BE2C (cell line): ENCODE results near the gene MBD5.

Experiments used
- DNase-seq: peaks from one replicate; pipeline ENCODE4 v3.0.0-alpha.2; 2020
- H3K27me3 ChIP-seq: fragments of 250-450 bp; sonication (Bioruptor Pico); 2 replicates; pipeline ENCODE4 v1.5.1; 2020; ENCODE audit warnings: mild to moderate bottlenecking
- H3K36me3 ChIP-seq: fragments of 250-450 bp; sonication (Bioruptor Pico); 2 replicates; pipeline ENCODE4 v1.5.1; 2020; ENCODE audit warnings: mild to moderate bottlenecking
- H3K4me1 ChIP-seq: fragments of 250-450 bp; sonication (Bioruptor Pico); 2 replicates; pipeline ENCODE4 v1.5.1; 2020
- H3K4me3 ChIP-seq: 2 replicates; pipeline ENCODE4 v1.5.1; 2011; ENCODE audit warnings: low read depth, low read length
- H3K9me3 ChIP-seq: fragments of 250-450 bp; sonication (Bioruptor Pico); 2 replicates; pipeline ENCODE4 v1.5.1; 2020
- CTCF ChIP-seq: IDR thresholded peaks from 2 replicates; pipeline ENCODE4 v1.5.1; 2012; ENCODE audit warnings: mild to moderate bottlenecking, low read depth, low read length

Gene MBD5

GRCh38 chr2:148021886-148022285 lies 995 bp downstream of the MBD5 start:
- H3K4me1 ChIP-seq = no peaks in the 10 kb centered on the region
- H3K9me3 ChIP-seq = no peaks in the 10 kb centered on the region
- H3K27me3 ChIP-seq = no peaks in the 10 kb centered on the region
- TF ChIP-seq CTCF = no peak
- H3K4me3 ChIP-seq = peak overlapping the region; percentile 77
- DNase-seq = no peak
- no peaks in the 10 kb centered on the region for H3K36me3 ChIP-seq

- no peaks in the 10 kb centered on the region for H3K27me3 ChIP-seq
- no peak for TF ChIP-seq CTCF
Measured at GRCh38 chr2:148022351-148022750, 1.5 kb downstream of the MBD5 start.

GRCh38 chr2:148022882-148023281 lies 2.0 kb downstream of the MBD5 start:
- no peaks in the 10 kb centered on the region for H3K9me3 ChIP-seq
- no peaks in the 10 kb centered on the region for H3K4me1 ChIP-seq
- H3K4me3 ChIP-seq = peak overlapping the region; percentile 77
- H3K27me3 ChIP-seq = no peaks in the 10 kb centered on the region
- H3K36me3 ChIP-seq = no peaks in the 10 kb centered on the region
- no peak for TF ChIP-seq CTCF
- DNase-seq = no peak

More at GRCh38 chr2:148022351-148022750, 1.5 kb downstream of the MBD5 start:
- no peak for DNase-seq
- Histone ChIP-seq H3K36me3 (no peaks in the 10 kb centered on the region), H3K4me3 (peak overlapping the region; percentile 77), H3K4me1 (no peaks in the 10 kb centered on the region), H3K9me3 (no peaks in the 10 kb centered on the region)

GRCh38 chr2:148023861-148024260 lies 3.0 kb downstream of the MBD5 start:
- Histone ChIP-seq H3K4me3 (no peak overlapping the region), H3K4me1 (no peaks in the 10 kb centered on the region), H3K36me3 (no peaks in the 10 kb centered on the region), H3K27me3 (no peaks in the 10 kb centered on the region), H3K9me3 (no peaks in the 10 kb centered on the region)
- DNase-seq = no peak
- TF ChIP-seq CTCF = no peak

GRCh38 chr2:148026573-148026972 lies 5.7 kb downstream of the MBD5 start:
- H3K9me3 ChIP-seq = no peaks in the 10 kb centered on the region
- no peak for TF ChIP-seq CTCF

GRCh38 chr2:148027822-148028221 lies 6.9 kb downstream of the MBD5 start:
- no peak for TF ChIP-seq CTCF

More at GRCh38 chr2:148026573-148026972, 5.7 kb downstream of the MBD5 start:
- Histone ChIP-seq H3K36me3 (no peaks in the 10 kb centered on the region), H3K4me3 (no peak overlapping the region), H3K4me1 (no peaks in the 10 kb centered on the region), H3K27me3 (no peaks in the 10 kb centered on the region)
- DNase-seq = no peak

More at GRCh38 chr2:148027822-148028221, 6.9 kb downstream of the MBD5 start:
- no peaks in the 10 kb centered on the region for H3K4me1 ChIP-seq
- H3K36me3 ChIP-seq = no peaks in the 10 kb centered on the region
- H3K27me3 ChIP-seq = no peaks in the 10 kb centered on the region
- no peak for DNase-seq
- H3K9me3 ChIP-seq = no peaks in the 10 kb centered on the region
- no peak overlapping the region for H3K4me3 ChIP-seq
